Sigmoid colon (tissue), 3 donors: Measurements from ENCODE around the gene DDX28.

ENCODE experiments used
- CTCF ChIP-seq, 4 experiments: fragments of 450-650 bp in 3 of 4; fragments of 200-600 bp in 1 of 4; IDR thresholded peaks; one replicate each; pipeline ENCODE4 v1.5.1; 2016 to 2019; ENCODE audit warnings: antibody characterized with exemption in 4 of 4, mild to moderate bottlenecking in 3 of 4, moderate library complexity in 2 of 4
- POLR2A ChIP-seq, 2 donors: fragments of 450-650 bp; IDR thresholded peaks; one replicate each; pipeline ENCODE4 v1.6.1; 2016; ENCODE audit warnings: antibody characterized with exemption in 2 of 2, mild to moderate bottlenecking in 2 of 2, moderate library complexity in 2 of 2

GRCh38 chr16:67982011-67982696 lies 40.9 kb downstream of the DDX28 start:
- TF ChIP-seq POLR2A (IDR thresholded peaks at IDR 0.05) (no peak), CTCF (IDR thresholded peaks at IDR 0.05) (no peak)
